Measurements from ENCODE around the gene ROR1. TPM values are rescaled to one million over a fixed set of nuclear protein-coding genes. Genes with fewer than 3 reads are reported as not detected.
A peak's percentile ranks its signal among the peaks of the same experiment; 100 is the strongest.

ROR1 gene
- 10 to 100 TPM in 1 of 2 donors, 1 to 10 TPM in 1; 5.7 to 14.7 TPM for total RNA-seq
- long read RNA-seq, partial matches to known transcripts = 6 of 8 reads
- long read RNA-seq, other reads (novel, unspliced or antisense) = 2 of 8 reads

DNA sequence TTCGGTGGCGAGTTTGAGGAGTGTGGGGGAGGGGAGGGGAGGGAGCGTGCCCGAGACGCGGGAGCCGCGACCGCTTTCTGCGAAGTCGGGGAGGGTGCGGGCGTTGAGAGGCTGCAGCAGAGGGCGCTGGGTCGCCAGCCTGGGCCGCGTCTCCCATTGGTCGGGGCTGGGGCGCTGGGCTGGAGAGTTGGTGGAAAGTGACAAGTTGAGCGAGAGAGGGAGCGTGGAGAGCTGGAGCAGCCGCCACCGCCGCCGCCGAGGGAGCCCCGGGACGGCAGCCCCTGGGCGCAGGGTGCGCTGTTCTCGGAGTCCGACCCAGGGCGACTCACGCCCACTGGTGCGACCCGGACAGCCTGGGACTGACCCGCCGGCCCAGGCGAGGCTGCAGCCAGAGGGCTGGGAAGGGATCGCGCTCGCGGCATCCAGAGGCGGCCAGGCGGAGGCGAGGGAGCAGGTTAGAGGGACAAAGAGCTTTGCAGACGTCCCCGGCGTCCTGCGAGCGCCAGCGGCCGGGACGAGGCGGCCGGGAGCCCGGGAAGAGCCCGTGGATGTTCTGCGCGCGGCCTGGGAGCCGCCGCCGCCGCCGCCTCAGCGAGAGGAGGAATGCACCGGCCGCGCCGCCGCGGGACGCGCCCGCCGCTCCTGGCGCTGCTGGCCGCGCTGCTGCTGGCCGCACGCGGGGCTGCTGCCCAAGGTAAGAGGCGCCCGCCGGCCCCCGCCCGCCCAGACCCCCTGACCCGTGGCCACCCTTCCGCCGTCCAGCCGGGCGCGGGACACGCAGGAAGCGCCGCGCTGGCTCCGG, at the start of gene ROR1:
TSS of gene ROR1 (plus strand) at position 203 of the 802 bp plus-strand sequence.
- intact Hi-C loops (cut with DNase I) = loop anchor here in 1 of 2 donors (5.0 kb wide), 3 partner anchors 82 to 358 kb away; no protein-coding TSS in a partner anchor
- ATAC-seq = peak; percentile 97
- peak; percentile 88 for DNase-seq

- ATAC-seq = no peak
- intact Hi-C loops (cut with DNase I) = no loop called here
- DNase-seq = no peak
Measured at GRCh38 chr1:63724375-63724899, 49.4 kb upstream of the ROR1 start.

DNA sequence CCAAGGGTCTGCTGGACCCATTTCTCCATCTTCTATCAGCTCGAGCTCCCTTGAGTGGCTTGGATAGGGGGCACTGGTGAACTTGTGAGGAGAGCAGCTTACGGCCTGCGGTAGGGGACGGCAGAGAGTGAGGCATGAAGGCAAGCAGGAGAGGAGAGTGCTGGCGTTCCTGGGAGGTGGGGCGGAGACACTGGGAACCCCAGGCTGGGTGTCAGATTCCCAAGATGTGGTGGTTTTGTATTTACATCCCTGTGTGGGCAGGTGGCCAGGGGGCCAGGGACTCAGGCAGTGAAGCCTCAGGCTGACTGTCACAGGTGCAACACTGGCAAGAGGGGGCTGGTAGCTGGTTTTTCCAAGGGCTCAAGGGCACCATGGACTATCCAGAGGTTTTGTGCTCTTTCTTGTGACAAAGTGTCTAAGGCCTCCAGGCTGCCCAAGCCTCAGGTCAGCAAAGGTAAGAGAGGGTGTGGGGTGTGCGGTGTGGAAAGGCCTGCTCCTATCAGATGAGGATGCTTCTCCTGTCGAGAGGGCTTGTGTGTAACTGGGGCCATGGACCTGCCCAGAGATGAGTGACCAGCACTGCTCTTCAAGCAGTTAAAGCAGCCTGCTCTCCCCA, 45.1 kb upstream of the ROR1 start:
- intact Hi-C loops (cut with DNase I) = no loop called here
- DNase-seq (no peak), ATAC-seq (no peak)

GRCh38 chr1:63729227-63729620, 44.6 kb upstream of the ROR1 start:
- ATAC-seq = no peak
- no peak for DNase-seq
- intact Hi-C loops (cut with DNase I) = no loop called here

DNA sequence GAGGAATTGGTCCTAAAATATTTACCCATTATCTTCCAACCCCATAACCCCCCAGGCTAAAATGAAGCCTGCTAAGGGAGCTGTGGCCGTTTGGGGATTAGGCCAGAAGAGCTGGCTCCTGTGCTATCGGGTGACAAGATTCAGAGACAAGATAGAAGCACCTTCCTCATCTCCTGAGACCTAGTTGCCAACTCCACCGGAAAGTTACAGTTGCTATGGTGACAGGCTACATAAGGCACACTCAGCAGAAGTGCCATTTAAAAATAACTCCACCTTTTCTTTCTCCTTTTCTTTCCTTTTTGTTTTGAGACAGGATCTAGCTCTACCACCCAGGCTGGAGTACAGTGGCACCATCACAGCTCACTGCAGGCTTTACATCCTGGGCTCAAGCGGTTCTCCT, 43.6 kb upstream of the ROR1 start:
- intact Hi-C loops (cut with DNase I) = no loop called here
- ATAC-seq (no peak), DNase-seq (no peak)

DNA sequence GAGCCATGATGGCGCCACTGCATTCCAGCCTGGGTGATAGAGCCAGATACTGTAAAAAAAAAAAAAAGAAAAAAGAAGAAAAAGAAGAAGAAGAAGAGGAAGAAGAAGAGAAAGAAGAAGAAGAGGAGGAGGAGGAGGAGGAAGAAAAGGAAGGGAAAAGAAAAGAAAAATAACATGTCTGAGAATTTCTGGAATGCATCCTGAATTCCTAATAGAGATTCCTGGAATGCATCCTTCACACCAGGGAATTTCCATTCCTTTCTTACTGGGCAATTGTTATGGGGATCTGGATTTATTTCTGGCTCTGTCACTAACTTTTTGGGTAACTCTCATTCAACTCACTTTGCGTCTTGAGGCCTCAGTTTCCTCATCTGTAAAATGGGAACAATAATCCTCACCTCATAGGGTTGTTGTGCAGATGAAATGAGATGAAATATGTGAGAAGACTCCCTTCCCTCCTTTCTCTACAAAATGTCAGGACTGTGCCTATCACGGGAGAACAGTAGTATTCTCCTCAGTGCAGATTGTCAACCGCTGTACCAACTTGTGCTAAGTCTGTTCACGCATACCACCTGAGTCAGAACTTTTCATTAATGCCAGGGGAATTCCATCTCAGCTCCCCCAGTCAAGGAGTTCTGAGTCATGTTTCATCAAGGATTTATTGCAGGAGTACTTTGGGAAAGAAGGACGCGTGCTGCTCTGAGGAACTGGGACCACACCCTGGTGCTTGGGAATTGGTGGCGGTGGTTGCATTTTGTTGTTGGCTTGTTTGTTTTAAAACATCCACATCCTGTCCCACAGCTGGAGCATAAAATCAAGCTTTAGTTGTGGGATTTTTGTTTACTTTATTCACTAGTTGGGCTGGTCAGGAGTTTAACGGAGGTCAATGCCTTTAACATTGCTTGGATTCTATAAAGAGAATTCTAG, 42.4 kb upstream of the ROR1 start:
- intact Hi-C loops (cut with DNase I) = no loop called here
- ATAC-seq (peak in 1 of 2 donors; percentile 91), DNase-seq (no peak)

DNA sequence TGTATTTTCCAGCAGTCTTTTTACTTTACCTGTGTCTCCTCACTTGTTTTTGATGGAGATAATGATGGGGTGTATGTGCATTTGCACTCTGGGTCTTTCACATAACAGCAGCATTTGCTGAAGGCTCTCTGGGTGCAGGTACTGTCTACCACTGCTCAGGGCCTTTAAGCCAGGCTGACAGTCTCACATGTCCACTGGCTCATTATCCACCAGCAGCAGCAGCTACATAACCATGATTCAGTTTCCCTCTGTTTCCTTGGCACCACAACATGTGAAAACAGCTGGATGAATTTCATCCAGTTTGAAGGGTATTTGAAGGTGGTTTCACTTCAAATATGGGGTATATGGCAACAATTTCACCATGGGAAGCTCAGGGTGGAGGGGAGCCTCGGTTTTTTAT, 41.2 kb upstream of the ROR1 start:
- ATAC-seq (peak in 1 of 2 donors; percentile 53), DNase-seq (no peak)
- intact Hi-C loops (cut with DNase I) = no loop called here

- ATAC-seq (no peak), DNase-seq (no peak)
- intact Hi-C loops (cut with DNase I) = no loop called here
Measured at GRCh38 chr1:63738772-63739171, 35.0 kb upstream of the ROR1 start.

DNA sequence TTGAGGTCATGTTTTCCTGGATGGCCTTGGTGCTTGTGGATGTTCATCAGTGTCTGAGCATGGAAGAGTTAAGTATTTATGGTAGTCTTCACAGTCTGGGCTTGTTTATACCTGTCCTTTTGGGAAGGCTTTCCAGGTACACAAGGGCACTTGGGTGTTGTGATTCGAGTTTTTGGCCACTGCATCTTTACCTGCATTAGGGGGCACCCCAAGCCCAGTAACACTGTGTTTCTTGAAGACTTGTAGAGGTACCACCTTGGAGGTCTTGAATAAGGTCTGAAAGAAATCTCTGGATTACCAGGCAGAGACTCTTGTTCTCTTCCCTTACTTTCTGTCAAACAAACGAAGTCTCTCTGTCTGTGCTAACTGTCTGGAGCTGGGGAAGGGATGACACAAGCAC, 34.4 kb upstream of the ROR1 start:
- no peak for ATAC-seq
- DNase-seq = no peak
- intact Hi-C loops (cut with DNase I) = no loop called here

DNA sequence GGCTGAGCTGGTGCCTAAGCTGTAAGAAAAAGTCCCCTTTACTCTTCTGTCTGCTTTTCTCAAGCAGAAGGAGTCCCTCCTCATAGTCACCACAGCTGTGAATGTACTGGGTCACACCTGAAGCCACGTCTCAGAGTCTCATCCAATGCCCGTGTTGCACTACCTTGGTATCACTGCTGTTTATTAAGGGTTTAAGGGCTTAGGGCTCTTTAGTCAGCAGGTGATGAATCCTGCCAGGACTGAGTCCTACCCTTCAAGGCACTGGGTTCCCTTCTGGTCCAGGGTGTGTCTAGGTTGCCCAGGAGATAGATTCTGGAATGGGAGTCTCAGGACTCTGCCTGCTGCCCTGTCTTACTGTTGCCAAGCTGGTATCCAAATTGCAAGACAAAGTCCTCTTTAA, 33.4 kb upstream of the ROR1 start:
- ATAC-seq (no peak), DNase-seq (no peak)
- intact Hi-C loops (cut with DNase I) = no loop called here

DNA sequence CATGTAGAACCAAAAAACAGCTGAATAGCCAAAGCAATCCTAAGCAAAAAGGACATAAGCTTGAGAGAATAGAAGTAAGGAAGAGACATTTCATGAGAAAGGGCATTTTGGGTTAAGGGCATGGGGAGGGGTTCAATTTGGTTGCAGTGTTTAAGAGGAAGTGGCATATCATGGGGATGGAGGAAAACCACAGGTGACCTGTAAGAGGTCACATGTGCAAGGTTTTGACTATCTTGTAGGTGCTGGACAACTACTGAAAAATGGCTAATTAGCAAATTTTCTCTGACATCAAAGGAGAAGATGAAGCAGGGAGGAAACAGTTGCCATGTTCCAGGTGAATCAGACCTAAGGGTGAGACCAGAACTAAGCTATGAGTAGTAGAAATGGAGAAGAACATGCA, 31.3 kb upstream of the ROR1 start:
- DNase-seq (no peak), ATAC-seq (no peak)
- intact Hi-C loops (cut with DNase I) = no loop called here

GRCh38 chr1:63743781-63744180, 30.0 kb upstream of the ROR1 start:
- ATAC-seq (no peak), DNase-seq (no peak)
- intact Hi-C loops (cut with DNase I) = no loop called here

- intact Hi-C loops (cut with DNase I) = no loop called here
- no peak for DNase-seq
- ATAC-seq = no peak
Measured at GRCh38 chr1:63746129-63746864, 27.5 kb upstream of the ROR1 start.

GRCh38 chr1:63747445-63747844, 26.4 kb upstream of the ROR1 start:
- intact Hi-C loops (cut with DNase I) = no loop called here
- DNase-seq (no peak), ATAC-seq (peak; percentile 58 to 74)

GRCh38 chr1:63748046-63748580, 25.7 kb upstream of the ROR1 start:
- DNase-seq (no peak), ATAC-seq (no peak)
- intact Hi-C loops (cut with DNase I) = no loop called here

DNA sequence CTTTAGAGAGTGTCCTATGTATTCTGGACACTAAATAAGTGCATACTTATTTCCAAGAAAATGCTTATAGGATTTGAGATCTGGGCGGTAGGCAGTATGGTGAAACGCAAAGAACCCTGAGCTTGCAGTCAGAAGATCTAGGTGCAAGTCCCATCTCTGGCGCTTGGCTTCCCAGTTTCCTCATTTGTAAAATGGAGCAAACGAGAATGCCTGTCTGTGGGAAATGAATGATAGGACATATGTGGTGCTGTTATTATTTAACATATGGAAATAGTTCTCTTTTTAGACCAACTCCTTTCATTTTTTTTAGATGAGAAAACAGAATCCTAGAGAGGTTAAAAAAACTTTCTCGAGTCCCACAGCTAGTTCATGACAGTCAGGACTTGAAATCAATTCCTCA, 25.2 kb upstream of the ROR1 start:
- DNase-seq (no peak), ATAC-seq (no peak)
- intact Hi-C loops (cut with DNase I) = no loop called here

- intact Hi-C loops (cut with DNase I) = no loop called here
- ATAC-seq = no peak
Measured at GRCh38 chr1:63750721-63751120, 23.1 kb upstream of the ROR1 start.

GRCh38 chr1:63752176-63752575, 21.6 kb upstream of the ROR1 start:
- intact Hi-C loops (cut with DNase I) = no loop called here
- no peak for DNase-seq
- no peak for ATAC-seq

More at GRCh38 chr1:63750721-63751120, 23.1 kb upstream of the ROR1 start:
- DNase-seq = no peak

DNA sequence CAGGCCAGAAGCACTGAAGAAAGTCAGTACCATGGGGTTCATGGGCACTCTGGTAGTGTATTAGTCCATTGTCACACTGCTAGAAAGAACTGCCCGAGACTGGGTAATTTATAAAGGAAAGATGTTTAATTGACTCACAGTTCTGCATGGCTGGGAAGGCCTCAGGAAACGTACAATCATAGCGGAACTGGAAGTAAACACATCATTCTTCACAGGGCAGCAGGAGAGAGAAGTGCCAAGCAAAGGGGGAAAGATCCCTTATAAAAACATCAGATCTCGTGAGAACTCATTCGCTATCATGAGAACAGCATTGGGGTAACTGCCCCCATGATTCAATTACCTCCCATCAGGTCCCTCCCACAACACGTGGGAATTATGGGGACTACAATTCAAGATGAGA, 20.2 kb upstream of the ROR1 start:
- ATAC-seq (no peak), DNase-seq (no peak)
- intact Hi-C loops (cut with DNase I) = no loop called here
